Karpas-422 (cell line): ENCODE measurements around the gene TADA1. TPM values are rescaled to one million over a fixed set of nuclear protein-coding genes. Genes with fewer than 3 reads are reported as not detected.

ENCODE experiments used
- DNase-seq: peaks from one replicate; pipeline ENCODE4 v3.0.0-alpha.2; 2015
- H2AFZ ChIP-seq: fragments of 200-600 bp; sonication (generic); 2 replicates; pipeline ENCODE4 v1.6.1; 2014; ENCODE audit warnings: antibody characterized with exemption, low read length, mixed read lengths
- H3K27ac ChIP-seq: fragments of 200-600 bp; sonication (generic); 2 replicates; pipeline ENCODE4 v1.5.1; 2014; ENCODE audit warnings: mild to moderate bottlenecking, low read length, moderate library complexity
- H3K27me3 ChIP-seq: fragments of 200-600 bp; sonication (generic); 2 replicates; pipeline ENCODE4 v1.6.1; 2014; ENCODE audit warnings: low read length, mixed read lengths
- H3K36me3 ChIP-seq: fragments of 200-600 bp; sonication (generic); 2 replicates; pipeline ENCODE4 v1.6.1; 2014; ENCODE audit warnings: low read length, mixed read lengths; ENCODE audit not compliant: insufficient read depth
- H3K4me1 ChIP-seq: fragments of 200-600 bp; sonication (generic); 2 replicates; pipeline ENCODE4 v1.6.1; 2014; ENCODE audit warnings: mild to moderate bottlenecking, low read length, mixed read lengths
- H3K4me2 ChIP-seq: fragments of 200-600 bp; sonication (generic); 2 replicates; pipeline ENCODE4 v1.6.1; 2014; ENCODE audit warnings: low read length, low read depth, mild to moderate bottlenecking; ENCODE audit not compliant: poor library complexity, severe bottlenecking
- H3K4me3 ChIP-seq: fragments of 200-600 bp; sonication (generic); 2 replicates; pipeline ENCODE4 v1.5.1; 2014; ENCODE audit warnings: mild to moderate bottlenecking, antibody characterized with exemption, low read length, mixed read lengths
- H3K79me2 ChIP-seq: fragments of 200-600 bp; sonication (generic); 2 replicates; pipeline ENCODE4 v1.6.1; 2014; ENCODE audit warnings: mild to moderate bottlenecking, low read length, mixed read lengths
- H3K9ac ChIP-seq: fragments of 200-600 bp; sonication (generic); 2 replicates; pipeline ENCODE4 v1.6.0; 2014; ENCODE audit warnings: low read length
- H3K9me2 ChIP-seq: fragments of 200-600 bp; sonication (generic), shearing (Covaris generic); replicated peaks from 2 replicates; pipeline ENCODE4 v1.6.0; 2014; ENCODE audit warnings: mild to moderate bottlenecking, low read length, moderate library complexity; ENCODE audit not compliant: insufficient read depth
- H3K9me3 ChIP-seq: fragments of 300-700, 200-600 bp; sonication (generic); 2 replicates; pipeline ENCODE4 v1.6.1; 2014; ENCODE audit warnings: low read length, mixed read lengths
- H4K20me1 ChIP-seq: fragments of 200-600 bp; sonication (generic); 2 replicates; pipeline ENCODE4 v1.6.1; 2014; ENCODE audit warnings: mild to moderate bottlenecking, antibody characterized with exemption, low read length, low read depth; ENCODE audit not compliant: insufficient read depth
- total RNA-seq: library from RNA; depleted of rRNA; stranded (reverse); fragments of >200 nt; shearing (Covaris generic); gene quantifications from 2 replicates; pipeline ENCODE4 v1.2.3, GENCODE V29; 2014; ENCODE audit warnings: low replicate concordance

The TADA1 gene
- total RNA-seq, 1 experiment from 2014 or later, result 26.6 TPM

- no peak overlapping the region for H3K4me3 ChIP-seq
- no peak overlapping the region for H3K27ac ChIP-seq
- no peak overlapping the region for H2AFZ ChIP-seq
- no peaks in the 10 kb centered on the region for H3K27me3 ChIP-seq
- H3K79me2 ChIP-seq, result no peaks in the 10 kb centered on the region
- H3K9ac ChIP-seq, result no peak overlapping the region
- H3K4me1 ChIP-seq, result peaks cover 39% of the 10 kb centered on the region
- H3K4me2 ChIP-seq, result no peak overlapping the region
- H3K36me3 ChIP-seq, result no peaks in the 10 kb centered on the region
- no peaks in the 10 kb centered on the region for H3K9me2 ChIP-seq
- no peaks in the 10 kb centered on the region for H4K20me1 ChIP-seq
- DNase-seq, result no peak
- no peaks in the 10 kb centered on the region for H3K9me3 ChIP-seq
Observed at GRCh38 chr1:166905136-166905535, 29.1 kb upstream of the TADA1 start.

- no peak for DNase-seq
- Histone ChIP-seq H4K20me1 (no peaks in the 10 kb centered on the region), H3K27me3 (no peaks in the 10 kb centered on the region), H3K79me2 (no peaks in the 10 kb centered on the region), H3K4me3 (no peak overlapping the region), H3K9me3 (no peaks in the 10 kb centered on the region), H3K36me3 (no peaks in the 10 kb centered on the region), H3K27ac (no peak overlapping the region), H3K9ac (no peak overlapping the region), H3K4me1 (peaks cover 34% of the 10 kb centered on the region), H2AFZ (no peak overlapping the region), H3K9me2 (no peaks in the 10 kb centered on the region), H3K4me2 (no peak overlapping the region)
Observed at GRCh38 chr1:166903232-166903631, 27.2 kb upstream of the TADA1 start.

GRCh38 chr1:166902279-166902678 lies 26.2 kb upstream of the TADA1 start:
- Histone ChIP-seq H2AFZ (no peak overlapping the region), H3K27ac (no peak overlapping the region), H3K36me3 (no peaks in the 10 kb centered on the region), H3K4me3 (no peak overlapping the region), H3K9me3 (no peaks in the 10 kb centered on the region), H3K79me2 (no peaks in the 10 kb centered on the region), H3K9me2 (no peaks in the 10 kb centered on the region), H4K20me1 (no peaks in the 10 kb centered on the region), H3K4me1 (peaks cover 27% of the 10 kb centered on the region), H3K4me2 (no peak overlapping the region), H3K27me3 (no peaks in the 10 kb centered on the region), H3K9ac (no peak overlapping the region)
- no peak for DNase-seq

GRCh38 chr1:166900987-166901386 lies 24.9 kb upstream of the TADA1 start:
- Histone ChIP-seq H3K4me3 (no peak overlapping the region), H3K9ac (no peak overlapping the region), H3K4me2 (no peak overlapping the region), H3K36me3 (no peaks in the 10 kb centered on the region), H3K4me1 (peaks cover 27% of the 10 kb centered on the region), H3K27me3 (no peaks in the 10 kb centered on the region), H3K27ac (no peak overlapping the region), H3K79me2 (no peaks in the 10 kb centered on the region), H3K9me2 (no peaks in the 10 kb centered on the region), H3K9me3 (no peaks in the 10 kb centered on the region), H4K20me1 (no peaks in the 10 kb centered on the region), H2AFZ (no peak overlapping the region)
- DNase-seq, result no peak

- Histone ChIP-seq H3K4me3 (no peak overlapping the region), H2AFZ (no peak overlapping the region), H3K9ac (no peak overlapping the region), H3K27ac (no peak overlapping the region), H3K9me2 (no peaks in the 10 kb centered on the region), H3K4me1 (peaks cover 17% of the 10 kb centered on the region), H3K4me2 (no peak overlapping the region), H3K27me3 (no peaks in the 10 kb centered on the region), H4K20me1 (no peaks in the 10 kb centered on the region), H3K36me3 (no peaks in the 10 kb centered on the region), H3K79me2 (no peaks in the 10 kb centered on the region), H3K9me3 (no peaks in the 10 kb centered on the region)
- DNase-seq, result no peak
Observed at GRCh38 chr1:166899769-166900168, 23.7 kb upstream of the TADA1 start.

- Histone ChIP-seq H3K27ac (no peak overlapping the region), H3K79me2 (no peaks in the 10 kb centered on the region), H3K4me2 (no peak overlapping the region), H4K20me1 (no peaks in the 10 kb centered on the region), H3K27me3 (no peaks in the 10 kb centered on the region), H3K4me3 (no peak overlapping the region), H3K9ac (no peak overlapping the region), H3K4me1 (no peaks in the 10 kb centered on the region), H3K9me3 (no peaks in the 10 kb centered on the region), H2AFZ (no peak overlapping the region), H3K36me3 (no peaks in the 10 kb centered on the region), H3K9me2 (no peaks in the 10 kb centered on the region)
- no peak for DNase-seq
Observed at GRCh38 chr1:166895766-166896165, 19.7 kb upstream of the TADA1 start.

- Histone ChIP-seq H3K9me2 (no peaks in the 10 kb centered on the region), H3K27me3 (no peaks in the 10 kb centered on the region), H3K4me2 (no peak overlapping the region), H2AFZ (no peak overlapping the region), H3K9me3 (no peaks in the 10 kb centered on the region), H3K4me1 (no peaks in the 10 kb centered on the region), H3K9ac (no peak overlapping the region), H3K79me2 (no peaks in the 10 kb centered on the region), H3K36me3 (no peaks in the 10 kb centered on the region), H3K4me3 (no peak overlapping the region), H4K20me1 (no peaks in the 10 kb centered on the region), H3K27ac (no peak overlapping the region)
- DNase-seq, result no peak
Observed at GRCh38 chr1:166889776-166890175, 13.7 kb upstream of the TADA1 start.

- Histone ChIP-seq H2AFZ (no peak overlapping the region), H3K9me2 (no peaks in the 10 kb centered on the region), H3K9me3 (no peaks in the 10 kb centered on the region), H3K27ac (no peak overlapping the region), H3K27me3 (no peaks in the 10 kb centered on the region), H3K4me3 (no peak overlapping the region), H3K36me3 (no peaks in the 10 kb centered on the region), H4K20me1 (no peaks in the 10 kb centered on the region), H3K4me1 (no peaks in the 10 kb centered on the region), H3K4me2 (no peak overlapping the region), H3K79me2 (no peaks in the 10 kb centered on the region), H3K9ac (no peak overlapping the region)
- DNase-seq, result no peak
Observed at GRCh38 chr1:166888373-166889111, 12.5 kb upstream of the TADA1 start.
